ENCODE results near the gene CGNL1.

The CGNL1 gene

DNA sequence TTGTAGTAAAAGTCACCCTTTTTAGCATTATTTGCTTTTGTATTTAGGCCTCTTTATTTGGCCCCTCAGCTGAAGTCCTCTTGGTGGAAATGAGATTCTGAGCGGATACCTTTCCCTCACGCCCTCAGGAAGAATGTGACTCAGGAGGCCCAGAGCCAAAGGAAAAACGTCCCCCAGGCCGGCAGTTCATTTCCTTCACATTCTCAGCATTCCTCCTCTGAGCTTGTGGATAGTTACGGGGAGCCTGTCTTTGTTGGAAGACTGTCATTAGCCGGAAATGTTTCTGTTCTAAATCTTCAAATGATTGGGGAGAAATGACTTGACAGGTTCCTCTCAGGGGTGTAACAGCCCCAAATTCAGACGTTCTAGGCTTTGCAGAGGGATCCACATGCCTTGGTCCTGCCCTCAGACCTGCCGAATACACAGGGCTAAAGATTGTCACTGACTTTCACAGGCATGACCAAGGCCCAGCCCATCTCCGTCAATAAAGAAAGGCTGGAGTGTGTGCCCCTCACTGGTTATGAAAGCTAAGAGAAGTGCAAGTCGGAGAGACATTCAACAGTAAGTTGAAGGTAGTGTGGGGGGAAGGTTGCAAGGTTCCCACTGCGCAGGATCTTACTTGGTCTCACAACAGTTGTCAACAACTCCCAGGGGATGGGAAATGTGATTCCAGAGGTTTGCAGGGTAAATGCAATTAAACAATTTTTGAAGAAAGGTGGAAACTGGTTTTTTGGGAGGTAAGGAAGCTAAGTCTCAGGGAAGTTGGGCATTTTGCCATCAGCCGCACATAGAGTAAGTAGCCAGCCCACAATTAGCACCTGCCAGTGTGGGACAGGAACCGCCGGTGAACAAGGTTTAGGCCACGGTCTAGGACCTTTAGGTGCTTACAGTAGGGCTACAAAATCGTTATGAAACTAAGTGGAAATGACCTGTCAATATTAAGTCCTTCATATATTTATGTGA, 175.7 kb downstream of the CGNL1 start:
- no peak for DNase-seq

DNA sequence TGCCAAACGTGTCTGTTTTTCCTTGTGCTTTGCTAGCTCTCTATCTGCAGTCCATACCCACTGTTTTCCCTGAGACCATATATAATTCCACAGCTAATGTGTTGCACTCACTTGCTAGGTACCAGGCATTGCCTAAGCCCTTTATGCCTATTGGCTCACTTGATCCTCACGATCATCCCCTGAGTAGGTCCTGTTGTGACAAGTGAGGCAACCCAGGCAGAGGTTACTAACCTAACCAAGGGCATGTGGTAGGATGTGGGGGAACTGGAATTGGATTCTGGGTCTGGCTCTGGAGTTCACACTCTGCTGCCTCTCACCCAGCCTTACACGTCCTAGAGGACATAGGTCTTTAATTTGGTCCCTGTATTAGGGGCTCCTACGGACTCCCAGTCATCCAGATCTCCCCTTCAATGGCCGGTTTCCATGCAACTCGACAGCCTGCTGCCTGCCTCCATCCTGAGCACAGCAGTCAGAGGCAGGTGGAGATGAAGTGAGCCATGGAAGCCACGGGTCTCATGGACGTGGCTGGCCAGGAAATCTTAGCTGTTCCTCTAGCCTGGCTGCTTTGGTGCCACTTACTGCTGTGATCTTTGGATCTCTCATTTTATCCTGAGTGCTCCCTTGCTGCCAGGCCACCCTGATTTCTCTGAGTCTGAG, 176.5 kb downstream of the CGNL1 start:
- DNase-seq: no peak

DNA sequence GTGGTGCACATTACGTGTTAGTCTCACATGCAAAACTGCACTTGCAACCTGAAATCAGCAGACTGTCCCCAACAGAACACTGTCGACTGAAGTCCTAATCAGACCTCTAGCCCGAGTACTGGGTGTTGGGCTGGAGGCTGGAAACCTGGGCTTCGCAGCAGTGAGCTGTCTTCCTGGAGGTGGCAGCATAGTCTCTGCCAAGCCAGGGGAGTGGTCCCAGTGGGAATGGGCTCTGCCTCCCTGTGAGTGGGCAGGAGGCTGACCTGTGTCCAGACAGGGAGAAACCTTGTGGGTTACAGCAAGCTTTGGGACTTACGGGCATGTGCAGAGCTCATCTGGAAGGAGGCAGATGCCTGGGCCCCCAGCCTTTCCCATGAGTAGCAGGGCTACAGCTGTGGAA, 177.2 kb downstream of the CGNL1 start:
- no peak for DNase-seq

DNA sequence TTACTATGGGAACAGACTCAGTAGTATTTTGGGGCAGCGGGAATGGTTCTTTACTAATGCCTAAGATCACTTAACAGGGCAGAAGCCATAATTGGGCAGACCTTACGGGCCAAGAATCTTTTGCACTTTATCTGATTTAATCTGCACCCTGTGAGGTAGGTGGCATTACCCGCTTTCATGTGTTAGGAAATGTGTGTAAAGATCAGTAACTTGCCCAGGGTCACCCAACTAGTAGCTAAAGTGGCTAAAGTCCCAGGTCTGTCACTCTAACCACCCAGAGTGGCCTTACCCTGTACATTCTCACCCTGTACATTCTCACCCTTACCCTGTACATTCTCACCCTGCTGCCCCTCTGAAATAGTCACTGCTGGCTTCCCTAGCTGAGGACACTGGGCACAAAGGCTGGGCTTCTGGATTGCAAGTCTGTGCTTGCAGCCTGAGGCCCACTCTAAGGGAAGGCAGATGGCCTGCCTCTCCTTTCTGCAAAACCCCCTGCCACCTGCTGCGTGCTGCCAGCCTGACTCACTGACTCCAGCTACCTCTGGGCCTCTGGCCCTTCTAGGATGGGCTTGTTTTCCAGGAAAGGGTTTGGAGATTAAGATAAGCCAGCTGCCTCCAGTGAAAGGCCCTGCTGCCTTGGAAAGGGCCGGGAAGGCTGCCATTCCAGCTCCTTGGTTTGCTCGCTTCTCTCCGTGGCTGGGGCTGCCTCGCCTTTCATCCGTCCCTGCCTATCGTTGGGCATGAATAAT, 177.9 kb downstream of the CGNL1 start:
- no peak for DNase-seq

DNA sequence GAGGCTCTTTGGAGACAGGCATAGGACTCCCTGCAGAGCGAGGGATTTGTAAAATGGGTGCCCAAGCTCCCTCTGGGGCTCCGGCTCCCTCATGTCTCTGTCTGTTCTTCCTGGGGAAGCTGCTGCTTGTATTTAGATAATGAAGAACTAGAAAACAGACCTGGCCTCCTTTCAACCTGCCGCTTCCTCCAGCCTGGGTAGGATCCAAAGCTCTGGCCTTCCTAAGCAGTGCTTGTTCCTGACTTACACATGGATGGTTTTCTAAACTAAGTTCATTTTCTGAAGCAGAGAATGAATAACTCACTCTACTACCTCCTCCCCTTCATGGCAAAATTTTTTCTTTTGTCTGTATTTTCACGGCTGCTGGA, 178.5 kb downstream of the CGNL1 start:
- no peak for DNase-seq

DNA sequence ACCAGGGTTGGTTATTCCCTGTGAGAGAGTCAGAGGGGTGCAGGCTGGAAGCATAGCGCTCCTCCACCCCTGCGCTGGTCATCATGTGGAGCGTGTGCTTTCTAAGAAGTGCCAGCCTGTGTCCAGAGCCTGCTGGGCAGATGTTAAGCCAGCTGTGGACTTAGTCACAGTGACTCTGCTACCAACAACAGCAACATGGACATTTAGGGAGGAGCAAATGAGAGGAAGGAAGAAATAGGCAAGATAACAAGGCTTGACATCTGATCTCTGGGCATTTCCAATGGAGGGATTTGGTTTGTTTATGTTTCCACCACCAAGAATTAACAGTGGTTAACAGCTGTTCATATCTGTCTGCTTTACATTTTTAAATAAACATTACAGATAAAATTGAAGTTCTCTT, 179.0 kb downstream of the CGNL1 start:
- DNase-seq: no peak

DNA sequence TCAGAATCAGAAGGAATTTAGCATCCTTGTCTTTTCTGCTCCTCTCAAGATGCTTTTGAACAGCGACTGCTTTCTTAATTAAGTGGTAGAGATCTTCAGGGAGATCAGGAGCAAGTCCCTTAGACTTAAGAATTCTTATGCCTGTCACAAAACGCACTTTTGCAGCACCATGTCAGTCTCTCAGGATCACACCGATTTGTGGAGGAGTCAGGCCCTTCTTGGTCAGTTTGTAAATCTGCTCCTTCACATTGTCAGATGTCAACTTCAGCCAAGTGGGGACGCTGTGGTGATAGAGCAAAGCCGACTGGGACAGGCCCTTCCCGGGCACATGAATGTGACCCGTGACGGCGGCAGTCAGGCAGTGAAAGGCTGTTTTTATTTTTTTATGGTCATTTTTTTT, 179.7 kb downstream of the CGNL1 start:
- no peak for DNase-seq

DNA sequence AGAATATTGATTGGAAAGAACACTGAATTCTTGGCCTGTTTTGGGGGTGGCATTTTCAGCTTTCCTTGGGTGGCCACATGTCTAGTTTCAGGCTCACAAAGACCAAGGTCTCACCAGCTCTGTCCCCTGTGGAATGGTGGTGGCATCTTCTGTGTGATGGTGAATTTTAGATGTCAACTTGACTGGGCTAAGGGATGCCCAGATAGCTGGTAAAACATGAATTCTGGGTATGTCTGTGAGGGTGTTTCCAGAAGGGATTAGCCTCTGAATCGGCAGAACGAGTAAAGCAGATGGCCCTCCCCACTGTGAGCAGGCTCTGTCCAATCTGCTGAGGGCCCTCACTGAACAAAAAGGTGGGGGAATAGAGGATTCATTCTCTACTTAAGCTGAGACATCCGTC, 181.0 kb downstream of the CGNL1 start:
- no peak for DNase-seq

DNA sequence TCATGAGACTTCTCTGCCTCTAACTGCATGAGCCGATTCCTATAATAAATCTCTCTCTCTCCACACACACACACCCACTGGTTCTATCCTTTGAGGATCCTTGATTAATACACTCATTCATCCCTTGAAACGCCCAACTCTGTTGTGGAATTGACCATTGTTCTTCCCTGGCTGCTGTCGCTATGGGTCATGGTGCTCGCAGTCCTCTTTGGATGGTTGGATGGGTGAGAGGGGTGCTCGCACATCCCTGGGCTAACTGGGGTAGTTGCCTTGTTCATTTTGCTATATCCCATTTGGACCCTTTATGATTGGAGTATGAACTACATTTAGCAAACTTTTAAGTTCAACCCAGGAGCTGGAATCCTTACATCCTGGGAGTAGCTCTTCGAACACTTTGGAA, 181.5 kb downstream of the CGNL1 start:
- DNase-seq: no peak

DNA sequence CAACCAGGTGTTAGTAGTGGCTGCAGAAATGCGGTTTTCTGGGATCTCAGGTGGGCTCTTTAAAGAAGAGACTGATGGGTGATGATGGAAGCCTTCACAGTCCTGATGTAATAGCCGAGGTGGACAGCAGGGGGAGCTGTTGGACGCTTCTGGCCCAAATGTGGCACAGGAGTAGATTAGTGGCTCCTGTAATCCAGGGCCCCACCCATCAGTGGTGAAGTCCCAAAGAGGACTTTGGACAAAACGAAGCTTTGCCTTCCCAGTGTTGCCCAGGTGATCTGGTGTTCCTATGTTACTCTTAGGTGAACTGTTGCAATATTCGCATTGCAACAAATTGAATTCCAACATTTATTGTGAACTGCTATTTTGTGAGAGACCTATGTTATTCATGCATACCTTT, 183.6 kb downstream of the CGNL1 start:
- no peak for DNase-seq

DNA sequence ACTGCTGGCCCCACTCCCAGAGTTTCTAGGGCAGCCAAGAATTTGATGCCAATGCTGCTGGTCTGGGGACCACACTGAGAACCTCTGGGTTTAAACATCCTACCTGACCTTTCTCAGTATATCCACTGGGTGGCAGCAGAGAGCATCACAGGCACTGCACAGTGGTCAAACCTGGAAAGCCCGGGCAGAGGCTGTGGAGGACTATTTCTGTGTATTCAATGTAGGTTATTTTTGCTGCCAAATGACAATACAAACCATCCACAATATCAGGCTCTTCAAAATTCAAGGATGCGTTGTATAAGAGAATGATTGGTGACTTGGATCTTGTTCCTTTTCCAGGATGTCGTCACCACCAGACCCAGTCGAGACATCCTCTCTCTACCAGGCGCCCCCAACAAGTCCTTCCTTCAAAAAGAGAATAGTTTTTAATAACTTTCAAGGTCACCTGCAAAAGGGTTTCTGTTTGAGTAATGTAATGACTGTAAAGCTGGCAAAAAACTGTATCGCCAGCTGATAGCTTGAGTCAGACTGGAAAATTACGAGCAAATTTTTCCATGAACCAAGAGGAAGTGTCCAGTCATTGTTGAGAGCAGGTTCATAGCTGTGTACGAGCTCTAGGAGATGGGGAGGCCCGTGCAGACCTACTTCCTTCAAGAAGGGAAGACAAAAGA, 184.9 kb downstream of the CGNL1 start:
- DNase-seq: no peak

DNA sequence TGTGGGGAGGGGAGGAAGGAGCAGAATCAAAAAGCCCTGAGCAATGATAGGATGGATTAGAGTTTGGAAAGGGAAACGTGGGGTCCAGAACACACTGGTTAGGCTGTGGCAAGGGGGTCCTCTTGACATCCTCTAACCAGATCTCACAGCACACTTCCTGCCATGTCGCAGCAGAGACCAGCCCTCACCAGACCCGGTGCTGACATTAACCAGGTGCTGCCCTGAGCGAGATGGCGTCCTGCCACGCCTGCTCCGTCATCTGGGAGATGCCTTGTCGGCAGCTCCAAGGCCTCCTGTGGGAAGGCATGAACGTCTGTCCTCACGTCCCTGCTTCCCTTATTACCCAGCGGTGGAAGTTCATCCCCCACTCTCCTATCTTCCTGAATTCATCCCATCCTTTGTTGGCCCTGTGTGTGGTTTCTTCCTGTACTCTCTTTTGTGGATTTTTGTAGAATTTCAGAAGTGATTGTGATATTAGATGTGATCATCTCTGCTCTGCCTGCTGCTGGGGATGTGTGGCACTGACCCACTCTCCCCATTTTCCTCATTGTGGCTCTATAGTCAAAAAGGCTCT, 186.0 kb downstream of the CGNL1 start:
- no peak for DNase-seq

DNA sequence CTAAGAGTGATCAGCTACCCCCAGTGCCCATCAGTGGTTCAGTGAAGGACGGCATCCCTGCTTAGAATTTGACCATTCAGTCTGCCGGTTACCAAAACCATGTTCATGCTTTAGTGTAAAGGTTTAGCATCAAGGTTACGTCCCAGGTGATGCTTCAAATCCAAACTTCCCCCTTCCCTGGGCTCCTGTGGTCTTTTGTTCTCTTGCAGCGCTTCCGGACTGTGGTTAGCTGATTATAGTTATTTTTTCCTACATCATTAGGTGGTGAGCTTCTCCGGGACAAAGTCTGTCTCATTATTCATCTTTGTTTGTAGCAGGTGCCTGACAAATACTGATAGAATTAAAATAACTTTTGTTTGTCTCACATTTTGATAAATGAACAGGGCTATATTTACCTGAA, 187.1 kb downstream of the CGNL1 start:
- no peak for DNase-seq

DNA sequence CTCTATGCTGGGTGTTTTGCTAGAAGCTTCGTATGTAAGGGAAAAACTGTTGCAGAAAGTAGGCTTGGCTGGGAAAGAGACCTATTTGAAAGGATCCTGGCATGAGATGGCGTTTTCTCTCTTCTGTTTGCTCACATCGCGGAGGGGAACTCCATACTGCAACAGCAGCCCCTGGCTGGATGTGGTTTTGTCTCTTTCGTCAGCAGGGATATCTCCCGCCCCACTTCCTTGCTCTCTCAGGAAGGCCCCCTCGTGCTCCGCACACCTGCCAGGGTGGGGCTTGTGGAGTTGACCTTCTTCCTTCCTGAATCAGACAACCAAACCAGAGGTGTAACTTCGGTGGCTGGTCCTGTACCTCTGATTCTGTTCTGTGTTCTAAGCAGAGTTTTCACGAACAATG, 189.0 kb downstream of the CGNL1 start:
- DNase-seq: no peak

DNA sequence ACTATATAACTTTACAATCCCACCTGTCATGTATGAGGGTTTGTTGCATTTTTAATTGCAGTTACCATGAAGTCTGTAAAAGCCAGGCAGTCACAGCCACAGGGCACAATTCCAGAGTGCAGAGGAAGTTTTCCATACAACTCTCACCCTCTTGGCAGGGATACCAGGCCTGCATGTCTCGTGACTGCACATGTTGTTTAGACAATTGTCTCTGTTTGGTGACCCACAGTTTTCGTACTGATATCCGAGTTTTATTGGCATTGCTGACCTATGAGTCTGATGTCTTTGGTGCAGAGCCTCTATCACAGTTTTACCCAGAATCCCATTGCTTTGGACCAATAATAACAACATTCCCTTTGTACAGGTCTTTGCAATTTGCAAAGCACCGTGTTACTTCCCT, 190.5 kb downstream of the CGNL1 start:
- DNase-seq: no peak

DNA sequence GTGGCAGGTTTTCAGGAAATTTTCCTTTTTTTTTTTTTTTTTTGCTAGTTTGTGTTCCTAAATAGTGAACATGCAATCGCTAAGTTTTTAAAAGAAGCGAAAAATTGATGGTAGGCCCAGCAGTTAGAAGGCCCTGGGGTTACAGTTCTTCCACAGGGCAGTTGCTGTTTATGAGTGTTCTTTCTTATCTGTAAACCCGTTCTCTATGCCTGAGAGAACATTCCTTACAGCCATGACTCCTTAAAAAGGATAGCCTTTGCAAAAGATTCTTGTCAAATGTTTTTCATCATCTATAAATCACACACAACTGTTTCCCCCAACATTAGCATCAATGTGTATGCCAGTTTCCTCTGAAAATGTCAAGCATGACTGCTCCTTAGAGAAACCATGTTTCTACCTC, 191.6 kb downstream of the CGNL1 start:
- DNase-seq: no peak

DNA sequence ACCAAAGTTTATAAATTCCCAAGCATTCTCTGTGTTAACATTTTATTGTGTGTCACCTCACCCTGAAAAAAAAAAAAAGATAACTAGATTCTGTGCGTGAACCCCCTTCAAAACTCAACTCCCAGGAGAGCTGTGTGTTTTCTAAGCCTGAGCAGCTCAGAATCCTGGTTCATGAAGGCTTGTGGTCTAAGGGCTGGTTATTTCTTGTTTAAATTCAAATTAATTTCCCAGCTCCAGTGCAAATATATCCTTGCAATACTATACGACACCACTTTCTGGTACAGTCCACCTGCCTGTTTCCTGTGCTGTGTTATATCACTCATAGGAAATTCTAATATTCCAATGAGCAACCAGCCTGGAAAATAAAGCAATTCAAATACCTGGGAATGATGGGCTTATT, 192.0 kb downstream of the CGNL1 start:
- no peak for DNase-seq

DNA sequence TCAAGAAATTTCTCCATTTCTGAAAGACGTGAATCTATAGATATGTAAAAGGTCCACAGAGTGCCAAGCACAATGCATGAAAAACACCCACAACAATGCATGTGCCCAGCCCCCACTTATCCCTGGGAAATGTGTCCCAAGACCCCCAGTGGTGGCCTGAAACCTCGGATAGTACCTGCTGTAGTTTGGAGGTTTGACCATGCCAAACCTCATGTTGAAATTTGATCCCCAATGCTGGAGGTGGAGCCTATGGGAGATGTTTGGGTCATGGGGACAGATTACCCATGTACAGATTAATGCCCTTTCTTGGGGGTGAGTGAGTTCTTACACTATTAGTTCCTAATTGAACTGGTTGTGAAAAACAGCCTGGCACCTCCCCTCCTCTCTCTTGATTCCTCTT, 194.0 kb downstream of the CGNL1 start:
- no peak for DNase-seq

DNA sequence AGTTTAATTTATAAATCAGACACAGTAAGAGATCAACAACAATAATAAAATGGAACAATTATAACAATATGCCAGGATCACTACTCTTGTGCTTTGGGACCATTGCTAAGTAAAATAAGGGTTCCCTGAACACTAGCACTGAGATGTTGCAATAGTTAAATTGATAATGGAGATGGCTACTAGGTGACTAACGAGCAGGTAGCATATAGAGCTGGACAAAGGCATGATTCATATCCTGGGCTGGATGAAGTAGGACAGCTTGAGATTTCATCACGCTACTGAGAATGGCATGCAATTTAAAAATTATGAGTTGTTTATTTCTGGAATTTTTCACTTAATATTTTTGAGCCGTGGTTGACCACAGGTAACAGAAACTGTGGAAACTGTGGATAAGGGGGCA, 194.7 kb downstream of the CGNL1 start:
- no peak for DNase-seq

DNA sequence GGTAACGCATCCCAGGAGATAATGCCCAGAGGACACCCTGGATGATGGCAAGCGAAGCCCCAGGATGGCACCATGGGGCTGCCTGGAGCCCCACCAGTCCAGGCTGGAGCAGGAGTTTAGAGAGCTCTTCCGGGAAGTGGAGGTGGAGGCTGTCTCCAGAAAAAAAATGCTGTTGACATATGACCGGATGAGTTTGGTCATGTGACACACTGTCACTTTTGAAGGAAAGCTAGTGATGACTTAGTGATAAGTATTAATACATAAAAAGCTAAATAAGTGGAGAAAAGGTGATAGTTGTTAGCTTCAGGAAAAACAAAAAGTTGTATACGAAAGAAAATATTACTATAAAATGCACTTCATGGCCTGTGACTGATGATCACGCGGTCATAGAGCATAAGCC, 195.4 kb downstream of the CGNL1 start:
- DNase-seq: no peak

DNA sequence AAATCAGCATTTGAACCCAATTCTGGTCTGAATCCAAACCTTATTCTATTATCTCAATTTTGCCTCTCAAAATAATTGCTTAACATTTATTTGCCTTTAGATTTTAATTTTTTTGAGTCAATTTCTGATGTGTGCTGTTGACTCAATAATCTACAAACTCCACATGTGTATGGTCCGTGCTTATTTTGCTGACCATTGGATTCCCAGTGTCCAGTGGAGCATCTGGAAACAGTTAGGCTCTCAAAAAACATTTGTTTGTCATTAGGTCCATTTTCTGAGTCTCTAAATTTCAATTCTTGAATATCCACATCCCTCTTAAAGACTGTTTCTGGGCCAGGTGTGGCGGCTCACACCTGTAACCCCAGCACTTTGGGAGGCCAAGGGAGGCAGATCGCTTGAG, 196.2 kb downstream of the CGNL1 start:
- DNase-seq: no peak

DNA sequence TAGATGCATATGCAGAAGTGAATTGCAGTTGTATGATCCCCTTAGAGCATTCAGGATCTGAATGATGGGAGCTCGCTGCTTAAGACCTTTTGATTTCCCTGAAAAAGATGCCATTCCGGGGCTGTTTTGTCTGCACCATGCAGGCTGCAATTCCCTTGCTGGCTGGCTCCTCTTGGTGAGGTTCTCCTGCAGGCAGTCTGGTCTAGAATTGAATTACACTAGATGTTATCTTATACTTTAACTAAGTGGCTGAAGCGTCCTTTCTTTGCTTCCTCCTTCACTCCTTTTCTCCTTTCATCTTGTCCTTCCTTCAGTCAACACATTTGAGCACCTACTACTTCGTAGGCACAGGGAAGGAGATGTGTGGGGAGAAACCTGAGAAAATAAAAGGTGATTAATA, 196.8 kb downstream of the CGNL1 start:
- no peak for DNase-seq

DNA sequence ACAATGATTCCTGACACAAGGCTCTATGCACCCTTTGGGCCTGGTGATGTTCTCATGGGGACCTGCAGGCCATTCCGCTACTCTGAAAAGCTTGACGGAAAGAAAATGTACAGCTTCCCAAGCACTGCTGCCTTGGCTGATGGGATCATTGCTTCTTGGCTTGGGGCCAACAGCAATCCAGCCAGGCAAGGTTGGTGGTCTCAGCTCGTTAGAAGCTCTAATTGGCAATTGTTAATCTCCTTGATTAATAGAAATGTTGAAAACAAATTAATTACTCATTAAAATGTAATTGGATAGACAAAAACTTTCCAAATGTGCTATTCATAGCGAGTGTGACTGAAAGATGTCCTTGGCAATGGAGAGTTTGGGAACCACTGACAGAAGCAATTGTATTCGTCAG, 199.1 kb downstream of the CGNL1 start:
- DNase-seq: no peak

Measured in NCI-H187 treated with DMSO at 0.1 percent for 48 hours (cell line).